Nephron (organoid): Measurements from ENCODE around the gene ADD1.

Experiments
- H3K27ac Mint-ChIP-seq, 3 experiments: 2 replicates each; pipeline ENCODE4 v1.8.0; 2020; ENCODE audit warnings: mixed read lengths in 3 of 3, mild to moderate bottlenecking in 2 of 3, moderate library complexity in 1 of 3
- H3K27me3 Mint-ChIP-seq: 2 replicates; pipeline ENCODE4 v1.8.0; 2021; ENCODE audit warnings: low read depth, mild to moderate bottlenecking, moderate library complexity, mixed read lengths
- H3K36me3 Mint-ChIP-seq: 2 replicates; pipeline ENCODE4 v1.8.0; 2020; ENCODE audit warnings: low read depth, mixed read lengths
- H3K4me1 Mint-ChIP-seq: 2 replicates; pipeline ENCODE4 v1.8.0; 2020; ENCODE audit warnings: mixed read lengths
- H3K4me3 Mint-ChIP-seq, 3 experiments: 2 replicates each; pipeline ENCODE4 v1.8.0; 2020; ENCODE audit warnings: mild to moderate bottlenecking in 3 of 3, mixed read lengths in 3 of 3, moderate library complexity in 2 of 3
- H3K9me3 Mint-ChIP-seq: 2 replicates; pipeline ENCODE4 v1.8.0; 2020; ENCODE audit warnings: mixed read lengths
- CTCF ChIP-seq, 3 experiments: fragments of 200-600 bp; sonication (generic); IDR thresholded peaks; one replicate each; pipeline ENCODE4 v1.5.0; 2021; ENCODE audit warnings: antibody characterized with exemption in 3 of 3; ENCODE audit not compliant: unreplicated experiment in 3 of 3

The ADD1 gene

GRCh38 chr4:2800691-2801596 is 42.7 kb upstream of the ADD1 start:
- TF ChIP-seq CTCF (IDR thresholded peaks at IDR 0.05; ENCODE audit: unreplicated experiment in 3 of 3): no peak
- Mint-ChIP-seq H3K4me3 (peak overlapping the region; percentile 34 to 76 (median 73)), H3K27me3 (peaks cover 3% of the 10 kb centered on the region), H3K36me3 (no peaks in the 10 kb centered on the region), H3K4me1 (peaks cover 27% of the 10 kb centered on the region), H3K9me3 (no peaks in the 10 kb centered on the region), H3K27ac (peak overlapping the region; percentile 98 to 99 (median 99))

- Mint-ChIP-seq H3K27ac (peak overlapping the region in 2 of 3 experiments; percentile 48 to 99), H3K4me1 (peaks cover 33% of the 10 kb centered on the region), H3K36me3 (no peaks in the 10 kb centered on the region), H3K27me3 (peaks cover 3% of the 10 kb centered on the region), H3K9me3 (no peaks in the 10 kb centered on the region), H3K4me3 (no peak overlapping the region)
- TF ChIP-seq CTCF (IDR thresholded peaks at IDR 0.05; ENCODE audit: unreplicated experiment in 3 of 3): no peak
Observed at GRCh38 chr4:2802618-2803531, 40.8 kb upstream of the ADD1 start.

GRCh38 chr4:2803624-2804448 is 39.8 kb upstream of the ADD1 start:
- Mint-ChIP-seq H3K4me1 (peaks cover 24% of the 10 kb centered on the region), H3K9me3 (no peaks in the 10 kb centered on the region), H3K27ac (peak overlapping the region in 1 of 3 experiments; percentile 33), H3K36me3 (no peaks in the 10 kb centered on the region), H3K27me3 (peaks cover 3% of the 10 kb centered on the region), H3K4me3 (no peak overlapping the region)
- TF ChIP-seq CTCF (IDR thresholded peaks at IDR 0.05; ENCODE audit: unreplicated experiment in 3 of 3): no peak

DNA sequence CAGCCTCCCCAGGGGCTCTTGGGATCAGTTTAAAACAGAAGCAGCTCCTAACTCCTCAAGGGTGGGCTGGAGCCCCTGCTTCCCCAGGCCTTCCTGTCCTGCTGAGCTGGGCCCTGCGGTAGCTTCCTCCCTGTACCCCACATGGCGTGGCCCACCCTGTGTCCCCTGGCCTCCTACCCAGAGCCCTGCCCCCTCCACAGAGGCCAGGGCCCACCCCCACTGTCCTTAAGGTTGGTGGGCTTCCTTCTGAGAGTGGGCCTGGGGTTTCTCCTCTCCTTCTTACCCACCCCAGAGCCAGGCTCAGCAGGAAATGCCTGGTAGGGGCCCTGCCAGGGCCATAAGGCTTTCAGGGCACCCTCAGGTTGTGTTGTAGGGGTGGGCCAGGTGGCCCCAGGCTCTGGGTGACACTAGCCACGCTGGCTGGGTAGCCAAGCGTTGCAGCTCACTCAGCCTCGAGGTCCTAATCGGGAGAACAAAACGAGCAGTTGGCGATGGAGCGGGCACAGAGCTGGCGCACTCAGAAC is 39.1 kb upstream of the ADD1 start:
- H3K27ac Mint-ChIP-seq: peak overlapping the region in 1 of 3 experiments; percentile 64
- H3K36me3 Mint-ChIP-seq: no peaks in the 10 kb centered on the region
- no peak overlapping the region for H3K4me3 Mint-ChIP-seq
- TF ChIP-seq CTCF (IDR thresholded peaks at IDR 0.05; ENCODE audit: unreplicated experiment in 3 of 3): no peak
- peaks cover 3% of the 10 kb centered on the region for H3K27me3 Mint-ChIP-seq
- peaks cover 24% of the 10 kb centered on the region for H3K4me1 Mint-ChIP-seq
- no peaks in the 10 kb centered on the region for H3K9me3 Mint-ChIP-seq

DNA sequence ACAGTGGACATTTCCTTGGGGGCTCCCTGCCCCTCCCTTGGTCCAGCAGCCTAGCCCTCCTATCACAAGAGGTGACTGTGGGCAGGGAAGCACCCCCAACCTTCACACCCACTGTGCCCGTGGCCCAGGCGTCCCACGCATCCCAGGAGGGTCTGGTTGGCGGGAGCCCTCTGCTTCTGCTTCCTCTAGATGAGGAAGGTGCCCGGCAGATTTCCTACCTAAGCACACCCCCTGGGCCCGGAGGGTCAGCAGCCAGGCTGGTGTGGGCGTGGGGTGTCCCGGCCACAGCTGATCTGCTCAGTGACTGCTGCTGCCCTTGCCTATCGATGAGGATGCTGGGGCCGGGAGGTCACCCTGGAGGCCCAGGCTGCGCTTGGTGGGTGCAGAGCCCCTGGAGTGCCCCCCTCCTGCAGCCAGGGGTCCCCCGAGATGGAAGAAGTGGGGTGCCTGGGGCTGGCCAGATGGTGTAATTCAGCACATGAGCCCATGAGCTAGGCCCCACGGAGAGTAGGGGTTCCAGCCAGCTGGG is 38.6 kb upstream of the ADD1 start:
- TF ChIP-seq CTCF (IDR thresholded peaks at IDR 0.05; ENCODE audit: unreplicated experiment in 3 of 3): no peak
- H3K36me3 Mint-ChIP-seq: no peaks in the 10 kb centered on the region
- peak overlapping the region in 2 of 3 experiments; percentile 61 to 86 for H3K27ac Mint-ChIP-seq

More for the DNA sequence above, 38.6 kb upstream of the ADD1 start:
- peaks cover 3% of the 10 kb centered on the region for H3K27me3 Mint-ChIP-seq
- H3K4me1 Mint-ChIP-seq: peaks cover 28% of the 10 kb centered on the region
- no peaks in the 10 kb centered on the region for H3K9me3 Mint-ChIP-seq
- H3K4me3 Mint-ChIP-seq: no peak overlapping the region
